T-helper 2 cell treated with Interferon-gamma antibody and Interleukin-4, amounts not matched to agents 5 μg/mL and 100 μg/mL, for 36 hours (primary cell): Measurements from ENCODE around the gene AFG1L.
"Not testable (repeated sequence)": the region's sequence is repeated elsewhere in the genome, so short reads cannot be mapped to it uniquely, and the experiment has no call there.

Experiments used
- DNase-seq: peaks from one replicate; pipeline ENCODE4 v3.0.0; 2021; ENCODE audit warnings: low spot score
- H3K27ac Mint-ChIP-seq: one replicate; pipeline ENCODE4 v1.8.0; 2021; ENCODE audit warnings: mild to moderate bottlenecking, mixed read lengths
- H3K27me3 Mint-ChIP-seq: one replicate; pipeline ENCODE4 v1.8.0; 2021; ENCODE audit warnings: low read depth, mixed read lengths
- H3K36me3 Mint-ChIP-seq: one replicate; pipeline ENCODE4 v1.8.0; 2021; ENCODE audit warnings: low read depth, mixed read lengths
- H3K4me1 Mint-ChIP-seq: one replicate; pipeline ENCODE4 v1.8.0; 2021; ENCODE audit warnings: low read depth, mixed read lengths
- H3K4me3 Mint-ChIP-seq: one replicate; pipeline ENCODE4 v1.8.0; 2022; ENCODE audit warnings: mild to moderate bottlenecking, moderate library complexity, mixed read lengths
- H3K9me3 Mint-ChIP-seq: one replicate; pipeline ENCODE4 v1.8.0; 2021; ENCODE audit warnings: mixed read lengths

The AFG1L gene

GRCh38 chr6:108555399-108556052 is 260.7 kb downstream of the AFG1L start:
- DNase-seq: no peak
- H3K4me3 Mint-ChIP-seq: no peak overlapping the region
- H3K9me3 Mint-ChIP-seq: no peaks in the 10 kb centered on the region
- H3K4me1 Mint-ChIP-seq: peaks cover 12% of the 10 kb centered on the region
- no peaks in the 10 kb centered on the region for H3K36me3 Mint-ChIP-seq
- peaks cover 44% of the 10 kb centered on the region for H3K27me3 Mint-ChIP-seq
- no peak overlapping the region for H3K27ac Mint-ChIP-seq

GRCh38 chr6:108556250-108556649 is 261.4 kb downstream of the AFG1L start:
- H3K9me3 Mint-ChIP-seq: no peaks in the 10 kb centered on the region
- no peaks in the 10 kb centered on the region for H3K36me3 Mint-ChIP-seq
- no peak overlapping the region for H3K27ac Mint-ChIP-seq
- peaks cover 12% of the 10 kb centered on the region for H3K4me1 Mint-ChIP-seq
- no peak overlapping the region for H3K4me3 Mint-ChIP-seq
- peaks cover 44% of the 10 kb centered on the region for H3K27me3 Mint-ChIP-seq
- DNase-seq: no peak

- H3K9me3 Mint-ChIP-seq: no peaks in the 10 kb centered on the region
- DNase-seq: no peak
- peaks cover 12% of the 10 kb centered on the region for H3K4me1 Mint-ChIP-seq
- peaks cover 46% of the 10 kb centered on the region for H3K27me3 Mint-ChIP-seq
- peak overlapping the region; percentile 55 for H3K27ac Mint-ChIP-seq
- H3K4me3 Mint-ChIP-seq: peak overlapping the region; percentile 72
- no peaks in the 10 kb centered on the region for H3K36me3 Mint-ChIP-seq
Observed at GRCh38 chr6:108556866-108557493, 262.1 kb downstream of the AFG1L start.

GRCh38 chr6:108557494-108558371 is 262.9 kb downstream of the AFG1L start:
- Mint-ChIP-seq H3K4me1 (peaks cover 18% of the 10 kb centered on the region), H3K27ac (peak overlapping the region; percentile 93), H3K27me3 (peaks cover 46% of the 10 kb centered on the region), H3K36me3 (peaks cover 7% of the 10 kb centered on the region), H3K9me3 (no peaks in the 10 kb centered on the region), H3K4me3 (peak overlapping the region; percentile 91)
- DNase-seq: peak; percentile 67

- Mint-ChIP-seq H3K4me3 (peak overlapping the region; percentile 91), H3K27me3 (peaks cover 45% of the 10 kb centered on the region), H3K4me1 (peaks cover 21% of the 10 kb centered on the region), H3K27ac (peak overlapping the region; percentile 93), H3K9me3 (no peaks in the 10 kb centered on the region), H3K36me3 (peaks cover 12% of the 10 kb centered on the region)
- peak; percentile 96 for DNase-seq
Observed at GRCh38 chr6:108558372-108559096, 263.7 kb downstream of the AFG1L start.

- Mint-ChIP-seq H3K4me3 (peak overlapping the region; percentile 91), H3K9me3 (no peaks in the 10 kb centered on the region), H3K27ac (peak overlapping the region; percentile 93), H3K36me3 (peaks cover 12% of the 10 kb centered on the region), H3K27me3 (peaks cover 38% of the 10 kb centered on the region), H3K4me1 (peaks cover 25% of the 10 kb centered on the region)
- peak; percentile 81 for DNase-seq
Observed at GRCh38 chr6:108559097-108559883, 264.4 kb downstream of the AFG1L start.

- Mint-ChIP-seq H3K27ac (peak overlapping the region; percentile 81), H3K9me3 (no peaks in the 10 kb centered on the region), H3K4me3 (peak overlapping the region; percentile 85), H3K36me3 (peaks cover 12% of the 10 kb centered on the region), H3K4me1 (peaks cover 32% of the 10 kb centered on the region), H3K27me3 (peaks cover 33% of the 10 kb centered on the region)
- no peak for DNase-seq
Observed at GRCh38 chr6:108559884-108560462, 265.1 kb downstream of the AFG1L start.

GRCh38 chr6:108560463-108561308 is 265.8 kb downstream of the AFG1L start, which contains the start of gene FOXO3:
Gene FOXO3, plus strand, starts transcription at chr6:108560917. Its CDS starts 292 bp downstream, at chr6:108561209.
- Mint-ChIP-seq H3K4me1 (peaks cover 39% of the 10 kb centered on the region), H3K9me3 (no peaks in the 10 kb centered on the region)

GRCh38 chr6:108561309-108561647 is 266.4 kb downstream of the AFG1L start:
- H3K4me3 Mint-ChIP-seq, H3K27ac Mint-ChIP-seq, DNase-seq, H3K9me3 Mint-ChIP-seq: not testable (repeated sequence)
- Mint-ChIP-seq H3K4me1 (peaks cover 45% of the 10 kb centered on the region), H3K27me3 (peaks cover 28% of the 10 kb centered on the region), H3K36me3 (peaks cover 16% of the 10 kb centered on the region)

More at GRCh38 chr6:108560463-108561308, 265.8 kb downstream of the AFG1L start, which contains the start of gene FOXO3:
- peak within 1 kb of the TSS; percentile 85 for H3K4me3 Mint-ChIP-seq
- peak; percentile 63 for DNase-seq
- H3K36me3 Mint-ChIP-seq: peaks cover 12% of the 10 kb centered on the region
- peaks cover 26% of the 10 kb centered on the region for H3K27me3 Mint-ChIP-seq
- peak within 1 kb of the TSS; percentile 81 for H3K27ac Mint-ChIP-seq

- peak overlapping the region; percentile 55 for H3K4me3 Mint-ChIP-seq
- peaks cover 21% of the 10 kb centered on the region for H3K27me3 Mint-ChIP-seq
- H3K4me1 Mint-ChIP-seq: peaks cover 44% of the 10 kb centered on the region
- peaks cover 16% of the 10 kb centered on the region for H3K36me3 Mint-ChIP-seq
- no peaks in the 10 kb centered on the region for H3K9me3 Mint-ChIP-seq
- DNase-seq: no peak
- H3K27ac Mint-ChIP-seq: no peak overlapping the region
Observed at GRCh38 chr6:108561742-108562502, 267.1 kb downstream of the AFG1L start.

- Mint-ChIP-seq H3K27me3 (peaks cover 23% of the 10 kb centered on the region), H3K36me3 (peaks cover 16% of the 10 kb centered on the region), H3K9me3 (no peaks in the 10 kb centered on the region), H3K4me3 (peak overlapping the region; percentile 55), H3K4me1 (peaks cover 41% of the 10 kb centered on the region), H3K27ac (no peak overlapping the region)
- DNase-seq: no peak
Observed at GRCh38 chr6:108562503-108562993, 267.7 kb downstream of the AFG1L start.
